ENCODE data around the gene STARD13.

STARD13 gene

GRCh38 chr13:33277037-33277740 is 8.4 kb downstream of the STARD13 start:
- TF ChIP-seq GATA3 (IDR thresholded peaks at IDR 0.05; ENCODE audit: low read depth, low read length): no peak
- TF ChIP-seq GATA2 (IDR thresholded peaks at IDR 0.05; ENCODE audit: low read depth, low read length): no peak

- no peak for TF ChIP-seq GATA2 (IDR thresholded peaks at IDR 0.05; ENCODE audit: low read depth, low read length)
- TF ChIP-seq GATA3 (IDR thresholded peaks at IDR 0.05; ENCODE audit: low read depth, low read length): no peak
These were observed 9.0 kb downstream of the STARD13 start for GRCh38 chr13:33276570-33276969.

- TF ChIP-seq GATA2 (IDR thresholded peaks at IDR 0.05; ENCODE audit: low read depth, low read length) (no peak), GATA3 (IDR thresholded peaks at IDR 0.05; ENCODE audit: low read depth, low read length) (no peak)
These were observed 9.6 kb downstream of the STARD13 start for GRCh38 chr13:33275916-33276315.

DNA sequence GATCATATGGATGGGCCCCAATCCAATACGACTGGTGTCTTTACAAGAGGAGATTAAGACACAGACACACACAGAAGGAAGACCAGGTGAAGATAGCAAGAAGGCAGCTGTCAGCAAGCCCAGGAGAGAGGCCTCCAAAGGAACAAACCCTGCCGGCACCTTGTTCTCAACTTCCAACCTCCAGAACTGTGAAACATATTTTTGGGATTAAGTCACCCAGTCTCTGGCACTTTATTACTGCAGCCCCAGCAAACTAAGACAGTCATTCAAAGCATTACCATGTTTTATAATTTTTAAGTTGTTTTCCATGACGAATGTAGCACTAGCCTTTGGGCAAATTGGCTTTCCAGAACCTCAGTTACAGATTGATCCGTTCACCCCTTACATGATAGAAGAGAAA is 11.3 kb downstream of the STARD13 start:
- TF ChIP-seq GATA3 (IDR thresholded peaks at IDR 0.05; ENCODE audit: low read depth, low read length): no peak
- no peak for TF ChIP-seq GATA2 (IDR thresholded peaks at IDR 0.05; ENCODE audit: low read depth, low read length)

GRCh38 chr13:33272531-33273124 is 12.9 kb downstream of the STARD13 start:
- TF ChIP-seq GATA2 (IDR thresholded peaks at IDR 0.05; ENCODE audit: low read depth, low read length): no peak
- no peak for TF ChIP-seq GATA3 (IDR thresholded peaks at IDR 0.05; ENCODE audit: low read depth, low read length)

DNA sequence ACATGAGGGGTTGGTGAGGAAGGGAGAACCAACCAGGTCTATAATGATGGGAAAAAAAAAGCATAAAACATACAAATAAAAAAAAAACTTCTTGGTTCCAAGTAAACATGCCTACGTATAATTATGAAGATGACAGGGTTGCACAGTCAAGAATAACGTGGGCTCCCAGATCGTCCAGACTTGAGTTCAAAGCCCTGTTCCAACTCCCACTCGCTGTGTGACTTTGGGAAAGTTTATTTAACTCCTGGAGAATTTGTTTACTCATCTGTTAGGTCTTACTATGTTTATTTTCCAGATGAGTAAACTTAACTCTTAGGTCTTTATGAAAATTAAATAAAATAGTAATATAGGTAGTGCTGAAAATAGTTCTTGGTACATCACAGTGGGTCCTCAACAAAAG is 13.8 kb downstream of the STARD13 start:
- TF ChIP-seq GATA2 (IDR thresholded peaks at IDR 0.05; ENCODE audit: low read depth, low read length) (no peak), GATA3 (IDR thresholded peaks at IDR 0.05; ENCODE audit: low read depth, low read length) (no peak)

- TF ChIP-seq GATA3 (IDR thresholded peaks at IDR 0.05; ENCODE audit: low read depth, low read length): no peak
- no peak for TF ChIP-seq GATA2 (IDR thresholded peaks at IDR 0.05; ENCODE audit: low read depth, low read length)
These were observed 14.5 kb downstream of the STARD13 start for GRCh38 chr13:33270895-33271538.

- no peak for TF ChIP-seq GATA3 (IDR thresholded peaks at IDR 0.05; ENCODE audit: low read depth, low read length)
- no peak for TF ChIP-seq GATA2 (IDR thresholded peaks at IDR 0.05; ENCODE audit: low read depth, low read length)
These were observed 19.9 kb downstream of the STARD13 start for GRCh38 chr13:33265607-33266006.

GRCh38 chr13:33265133-33265532 is 20.4 kb downstream of the STARD13 start:
- TF ChIP-seq GATA2 (IDR thresholded peaks at IDR 0.05; ENCODE audit: low read depth, low read length) (no peak), GATA3 (IDR thresholded peaks at IDR 0.05; ENCODE audit: low read depth, low read length) (no peak)

DNA sequence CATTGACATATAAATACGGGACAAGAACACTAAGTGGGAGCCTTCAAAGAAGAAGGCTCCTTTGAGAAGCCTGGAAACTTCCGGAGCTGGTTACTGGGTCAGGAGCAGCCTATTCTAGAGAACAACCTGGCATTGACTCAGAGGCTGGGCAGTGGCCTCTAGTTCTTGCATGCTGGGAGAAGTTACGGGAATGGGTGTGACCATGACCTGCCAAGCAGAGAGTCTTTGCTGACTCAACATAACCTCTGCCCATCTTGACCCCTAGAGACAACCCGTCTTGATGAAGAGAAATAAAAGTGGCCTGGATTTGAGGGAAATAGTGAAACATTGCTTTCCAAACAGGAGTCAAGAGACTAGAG is 21.0 kb downstream of the STARD13 start:
- TF ChIP-seq GATA2 (IDR thresholded peaks at IDR 0.05; ENCODE audit: low read depth, low read length) (no peak), GATA3 (IDR thresholded peaks at IDR 0.05; ENCODE audit: low read depth, low read length) (no peak)

DNA sequence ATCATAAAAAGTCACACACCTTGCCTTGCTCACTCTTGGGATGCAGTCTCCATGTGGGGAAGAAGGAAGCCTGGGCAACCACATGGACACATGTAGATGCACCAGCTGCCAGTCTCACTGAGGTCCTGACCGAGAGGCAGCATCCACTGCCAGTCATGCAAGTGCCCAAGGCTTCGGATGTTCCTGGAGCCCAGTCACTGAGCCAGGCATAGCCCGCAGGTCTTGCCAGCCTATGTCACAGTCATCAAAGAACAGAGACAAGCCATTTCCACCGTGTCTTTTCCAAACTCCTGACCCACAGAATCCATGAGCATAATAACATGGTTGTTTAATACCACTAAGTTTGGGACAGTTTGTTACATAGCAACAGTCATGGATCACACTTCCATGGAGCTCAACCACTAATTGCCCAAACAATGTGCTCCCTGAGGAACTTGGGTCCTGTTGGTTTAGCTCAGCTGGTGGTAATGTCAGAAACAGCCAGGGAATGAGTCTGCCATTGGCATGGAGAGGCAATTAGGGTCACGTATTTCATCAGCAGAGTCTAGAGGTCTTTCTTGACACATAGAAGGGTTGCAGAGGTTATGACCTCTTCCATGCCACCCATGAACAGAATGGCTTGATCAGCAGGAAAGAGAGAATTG is 21.5 kb downstream of the STARD13 start:
- TF ChIP-seq GATA2 (IDR thresholded peaks at IDR 0.05; ENCODE audit: low read depth, low read length): no peak
- TF ChIP-seq GATA3 (IDR thresholded peaks at IDR 0.05; ENCODE audit: low read depth, low read length): no peak

- no peak for TF ChIP-seq GATA2 (IDR thresholded peaks at IDR 0.05; ENCODE audit: low read depth, low read length)
- TF ChIP-seq GATA3 (IDR thresholded peaks at IDR 0.05; ENCODE audit: low read depth, low read length): no peak
These were observed 22.1 kb downstream of the STARD13 start for GRCh38 chr13:33263484-33263883.

DNA sequence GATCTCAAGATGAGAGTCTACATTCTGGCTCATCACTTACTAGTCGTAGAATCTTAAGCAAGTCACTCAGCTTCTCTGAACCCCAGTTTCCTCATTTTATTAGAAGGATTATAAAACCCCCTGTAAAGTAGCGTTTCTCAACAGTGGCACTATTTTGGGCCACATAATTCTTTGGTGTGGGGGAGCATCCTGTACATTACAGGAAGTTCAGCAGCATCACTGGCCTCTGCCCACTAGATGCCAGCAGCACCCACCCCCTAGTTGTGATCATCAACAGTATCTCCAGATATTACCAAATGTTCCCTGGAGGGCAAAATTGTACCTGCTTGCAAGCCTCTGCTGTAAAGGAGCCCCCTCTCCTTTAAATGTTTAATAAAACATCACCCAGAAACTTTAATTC is 22.6 kb downstream of the STARD13 start:
- TF ChIP-seq GATA3 (IDR thresholded peaks at IDR 0.05; ENCODE audit: low read depth, low read length): no peak
- TF ChIP-seq GATA2 (IDR thresholded peaks at IDR 0.05; ENCODE audit: low read depth, low read length): no peak

DNA sequence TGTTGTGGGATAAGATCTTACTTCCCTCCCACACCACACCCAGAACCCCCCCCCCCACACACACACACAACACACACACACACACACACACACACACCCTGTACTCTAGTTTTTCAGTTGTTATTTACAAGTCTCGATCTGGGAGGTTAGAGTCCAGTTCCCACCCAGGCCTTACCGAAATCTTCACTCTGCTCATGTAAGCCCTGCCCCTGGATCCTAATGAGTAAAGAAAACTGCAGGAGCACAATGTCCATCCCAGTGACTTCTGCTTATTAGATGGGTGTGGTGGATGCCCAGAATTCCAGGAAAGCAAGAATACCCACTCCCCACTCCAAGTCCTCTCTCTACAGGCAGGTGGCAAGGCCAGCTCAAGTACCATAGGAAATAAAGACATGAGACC is 23.0 kb downstream of the STARD13 start:
- TF ChIP-seq GATA3 (IDR thresholded peaks at IDR 0.05; ENCODE audit: low read depth, low read length) (no peak), GATA2 (IDR thresholded peaks at IDR 0.05; ENCODE audit: low read depth, low read length) (no peak)
